Superior temporal gyrus (tissue), 1 donor: Measurements from ENCODE around the gene CCNF.

Source experiments
- DNase-seq: peaks from one replicate; pipeline ENCODE4 v3.0.0-alpha.2; 2016; ENCODE audit errors: extremely low spot score

CCNF gene

DNA sequence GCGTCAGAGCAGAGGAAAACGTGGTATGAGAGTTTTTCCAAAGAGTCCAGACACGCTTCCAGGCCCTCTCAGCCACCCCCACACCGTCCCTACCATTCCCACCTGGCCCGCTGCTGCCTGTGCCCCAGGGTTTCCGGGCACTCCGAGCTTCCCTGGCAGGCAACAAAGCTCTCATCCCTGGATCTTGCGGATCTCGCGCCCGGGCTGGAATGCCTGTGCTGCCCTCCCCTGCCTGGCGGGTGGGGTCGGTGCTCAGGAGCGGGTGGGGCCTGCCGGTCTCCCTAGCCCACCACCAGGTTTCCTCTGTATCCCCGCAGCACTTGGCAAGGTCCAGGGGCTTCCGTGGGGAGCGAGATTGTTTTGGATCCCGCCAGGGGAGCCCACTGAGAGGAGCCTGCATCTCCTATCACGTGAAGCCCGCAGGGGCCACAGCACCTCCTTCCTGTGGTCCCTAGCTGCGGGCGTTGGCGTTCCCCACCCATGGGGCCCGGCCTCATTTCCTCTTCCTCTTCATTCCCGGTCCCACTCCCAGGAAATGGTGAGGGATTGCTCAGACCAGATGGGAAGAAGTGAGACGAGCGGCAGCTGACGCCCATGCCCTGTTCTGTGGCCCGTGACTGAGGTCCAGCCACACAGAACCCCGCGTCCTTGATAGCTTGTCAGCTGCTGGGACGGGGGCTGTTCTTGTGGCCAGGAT, 56.7 kb downstream of the CCNF start:
- DNase-seq: no peak

DNA sequence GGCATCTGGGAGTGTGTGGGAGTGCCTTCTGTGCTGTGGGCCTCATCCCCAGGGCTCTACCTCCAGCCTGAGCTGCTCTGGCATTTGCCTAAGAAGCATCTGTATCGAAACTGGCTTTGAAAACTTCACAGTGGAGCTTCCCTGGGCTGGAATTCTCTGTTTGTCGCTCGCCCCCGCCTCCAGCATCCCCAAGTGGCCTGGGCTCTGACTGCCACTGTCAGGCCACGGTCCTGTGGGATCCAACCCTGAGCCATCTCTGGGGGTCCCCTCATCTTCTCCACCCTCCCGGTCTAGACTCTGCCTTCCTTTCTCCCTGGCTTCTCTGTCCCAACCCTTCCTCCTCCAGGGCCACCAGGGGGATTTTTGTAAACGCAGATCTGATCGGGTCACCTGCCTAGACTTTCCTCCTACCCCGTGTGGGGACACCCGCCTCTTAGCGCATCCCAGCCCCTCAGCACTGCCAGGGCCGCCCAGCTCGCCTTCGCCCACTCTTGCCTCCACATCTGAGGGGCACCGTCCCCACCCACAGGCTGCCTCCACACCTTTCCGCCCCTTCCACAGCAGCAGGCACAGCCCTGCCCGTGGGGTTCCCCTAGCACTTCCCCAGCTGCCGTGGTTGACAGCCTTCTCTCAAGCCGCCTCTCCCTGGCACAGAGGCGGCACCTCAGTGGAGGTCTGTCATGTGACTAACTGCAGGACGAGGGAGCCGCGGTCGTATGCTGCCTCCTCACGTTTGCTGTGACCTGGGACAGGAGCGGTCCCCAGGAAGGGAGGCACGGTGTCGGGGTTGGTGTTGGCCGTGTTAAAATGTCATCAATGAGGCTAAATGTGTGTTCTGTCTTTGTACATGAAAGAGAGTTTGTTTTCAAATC, 57.6 kb downstream of the CCNF start:
- DNase-seq: peak; percentile 58

DNA sequence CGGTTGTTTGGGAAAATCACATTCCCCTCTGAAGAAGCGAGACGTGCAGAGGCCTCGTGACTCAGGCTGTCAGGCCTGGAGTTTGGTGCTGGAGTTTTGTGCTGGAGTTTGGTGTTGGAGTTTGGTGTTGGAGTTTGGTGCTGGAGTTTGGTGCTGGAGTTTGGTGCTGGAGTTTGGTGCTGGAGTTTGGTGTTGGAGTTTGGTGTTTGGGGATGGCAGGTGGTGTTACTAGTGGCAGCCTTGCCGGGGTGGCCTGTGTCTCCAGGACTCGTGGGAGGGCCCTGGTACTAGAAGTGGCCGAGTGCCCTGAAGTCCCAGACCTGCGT, 58.2 kb downstream of the CCNF start:
- no peak for DNase-seq

DNA sequence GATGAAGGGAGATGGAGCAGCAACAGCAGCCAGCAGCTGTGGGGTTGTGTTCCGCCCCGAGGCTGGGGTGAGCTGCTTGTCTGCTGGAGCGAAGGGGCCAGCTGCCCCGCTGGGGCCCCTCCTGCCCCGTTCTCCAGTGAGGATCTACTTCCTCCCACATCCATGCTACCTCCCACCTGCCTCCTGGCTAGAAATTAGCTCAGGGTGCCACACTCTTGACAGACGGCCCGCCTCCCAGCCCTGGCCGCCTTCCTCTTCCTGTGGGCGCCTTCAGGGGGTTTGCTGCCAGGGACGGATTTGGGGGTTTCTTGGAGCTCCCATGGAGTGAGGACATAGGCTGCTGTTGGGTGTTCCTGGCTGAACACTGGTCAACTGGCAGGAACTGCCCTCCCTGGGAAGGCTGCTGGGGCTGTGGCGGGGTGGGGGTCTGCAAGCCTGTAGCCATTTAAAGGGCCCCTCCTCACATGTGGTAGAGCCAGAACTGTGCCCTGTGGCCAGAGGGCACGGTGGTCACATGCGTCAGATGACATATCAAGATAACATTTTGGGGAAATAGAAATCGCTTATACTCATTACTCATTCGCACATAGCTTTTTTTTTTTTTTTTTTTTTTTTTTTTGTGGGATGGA, 58.8 kb downstream of the CCNF start:
- no peak for DNase-seq

DNA sequence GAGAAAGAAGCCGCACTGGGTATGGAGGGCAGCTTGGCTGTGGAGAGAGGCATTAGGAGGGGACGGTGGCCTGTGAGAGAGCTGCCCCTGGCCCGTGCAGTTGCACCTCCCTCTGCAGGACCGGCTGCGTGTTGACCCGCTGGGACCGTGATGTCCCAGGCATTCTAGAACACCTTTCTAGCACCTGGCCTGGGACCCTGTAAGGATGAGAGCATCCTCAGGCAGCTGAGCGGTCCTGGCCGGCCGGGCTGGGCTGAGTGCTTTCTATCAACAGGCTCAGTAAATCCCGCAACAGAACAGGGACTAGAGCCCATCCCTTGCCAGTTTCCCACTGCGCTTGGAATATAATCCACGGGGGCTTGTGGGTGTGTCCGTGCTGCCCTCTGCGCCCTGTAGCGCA, 60.3 kb downstream of the CCNF start:
- peak; percentile 5 for DNase-seq

DNA sequence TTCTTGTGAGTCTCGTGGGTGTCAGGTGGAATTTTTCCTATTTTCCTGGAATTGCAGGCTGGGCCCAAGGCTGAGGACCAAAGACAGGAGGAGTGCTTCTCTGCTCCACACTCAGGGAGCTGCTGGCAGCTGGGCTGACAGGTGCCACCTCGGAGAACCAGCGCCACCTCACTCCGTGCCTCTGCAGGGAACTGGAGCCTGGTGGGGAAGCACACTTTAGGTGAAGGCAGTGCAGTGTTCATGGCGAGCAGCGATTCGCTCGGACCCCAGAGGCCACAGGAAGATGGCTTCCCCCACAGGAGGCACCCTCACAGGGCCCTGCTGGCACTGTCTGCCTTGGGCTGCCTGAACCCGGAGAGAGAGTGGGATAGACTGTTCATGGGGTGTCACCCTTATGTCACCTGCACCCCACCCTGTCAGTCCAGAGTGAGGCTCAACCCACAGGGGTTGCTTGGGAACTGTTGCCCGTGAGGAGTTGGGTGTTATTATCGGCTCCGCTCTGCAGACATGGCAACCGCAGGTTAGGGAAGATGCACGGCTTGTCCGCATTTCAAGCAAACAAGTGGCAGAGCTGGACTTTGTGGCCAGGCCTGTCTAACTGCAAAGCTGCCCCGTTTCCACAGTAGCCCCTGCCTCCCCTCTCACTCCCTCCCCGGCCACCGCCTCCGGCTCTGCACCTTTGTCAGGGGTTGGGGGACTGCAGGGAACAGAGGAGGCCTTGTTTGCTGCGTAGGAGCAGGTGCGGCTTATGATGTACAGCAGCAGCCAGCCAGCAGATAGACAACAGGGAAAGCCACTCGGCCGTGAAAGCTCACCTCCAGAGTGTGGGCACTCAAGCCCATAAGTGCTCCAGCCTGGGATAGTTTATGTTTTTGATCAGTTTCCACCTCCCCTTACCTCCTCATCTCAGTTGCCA, 61.2 kb downstream of the CCNF start:
- DNase-seq: no peak

DNA sequence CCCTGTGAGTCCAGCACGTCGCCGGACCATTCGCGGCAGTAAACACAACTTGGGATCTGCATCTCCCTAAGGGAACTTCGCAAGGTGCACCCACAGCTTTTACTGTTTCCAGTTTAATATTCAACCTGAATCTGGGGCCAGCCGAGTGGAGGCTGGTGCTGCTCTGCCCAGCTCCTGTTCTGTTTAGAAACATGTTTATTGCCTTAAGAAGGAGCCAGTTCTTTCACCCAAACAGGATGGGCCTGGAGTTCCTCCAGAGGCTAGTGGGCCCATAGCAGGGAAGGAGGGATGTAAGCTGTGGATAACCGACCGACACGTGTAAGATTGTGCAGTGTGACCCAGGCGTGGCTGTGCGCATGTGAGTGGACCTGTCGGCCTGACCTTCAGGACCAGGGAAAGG, 63.0 kb downstream of the CCNF start:
- no peak for DNase-seq

DNA sequence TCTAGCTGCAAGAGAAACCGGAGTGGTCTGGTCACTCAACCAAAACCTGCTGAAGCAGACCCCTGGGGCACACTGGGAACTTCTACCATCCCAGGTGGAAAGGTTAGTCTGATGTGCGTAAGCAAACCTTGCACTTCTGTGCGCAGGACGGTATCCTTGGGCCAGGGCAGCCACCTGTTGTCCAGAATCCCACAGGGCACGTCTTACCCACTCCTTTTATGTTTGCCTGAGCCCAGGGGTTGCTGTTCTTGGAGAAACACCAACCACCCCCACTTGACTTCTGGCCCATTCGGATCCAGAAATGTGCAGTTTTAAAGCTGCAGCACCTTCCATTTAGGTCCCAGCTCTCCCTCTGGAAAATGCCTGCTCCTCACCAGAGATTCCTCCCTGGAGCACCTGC, 64.4 kb downstream of the CCNF start:
- no peak for DNase-seq

DNA sequence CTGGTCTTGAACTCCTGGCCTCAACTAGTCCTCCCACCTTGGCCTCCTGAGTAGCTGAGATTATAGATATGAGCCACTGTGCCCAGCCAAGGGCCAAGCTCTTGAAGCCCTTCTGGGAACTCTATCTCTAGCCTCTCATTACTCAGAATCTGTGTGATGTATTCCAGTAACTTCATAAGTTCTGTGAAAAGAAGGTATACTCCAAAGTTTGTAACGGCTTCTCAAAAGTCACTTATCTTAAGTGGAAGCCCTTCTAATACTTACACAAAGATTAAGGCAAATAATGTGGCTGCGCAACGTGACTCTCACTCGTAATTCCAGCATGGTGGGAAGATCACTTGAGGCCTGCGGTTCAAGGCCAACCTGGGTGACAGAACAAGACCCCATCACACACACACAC, 65.4 kb downstream of the CCNF start:
- DNase-seq: no peak

DNA sequence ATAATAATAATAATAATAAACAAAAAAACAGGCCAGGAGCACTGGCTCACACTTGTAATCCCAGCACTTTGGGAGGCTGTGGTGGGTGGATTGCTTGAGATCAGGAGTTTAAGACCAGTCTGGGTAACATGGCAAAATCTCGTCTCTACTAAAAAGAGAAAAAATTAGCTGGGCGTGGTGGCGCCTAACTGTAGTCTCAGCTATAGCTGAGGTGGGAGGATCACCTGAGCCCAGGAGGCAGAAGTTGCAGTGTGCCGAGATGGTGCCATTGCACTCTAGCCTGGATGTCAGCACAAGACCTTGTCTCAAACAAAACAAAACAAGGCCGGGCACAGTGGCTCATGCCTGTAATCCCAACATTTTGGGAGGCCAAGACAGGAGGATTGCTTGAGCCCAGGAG, 65.8 kb downstream of the CCNF start:
- no peak for DNase-seq

DNA sequence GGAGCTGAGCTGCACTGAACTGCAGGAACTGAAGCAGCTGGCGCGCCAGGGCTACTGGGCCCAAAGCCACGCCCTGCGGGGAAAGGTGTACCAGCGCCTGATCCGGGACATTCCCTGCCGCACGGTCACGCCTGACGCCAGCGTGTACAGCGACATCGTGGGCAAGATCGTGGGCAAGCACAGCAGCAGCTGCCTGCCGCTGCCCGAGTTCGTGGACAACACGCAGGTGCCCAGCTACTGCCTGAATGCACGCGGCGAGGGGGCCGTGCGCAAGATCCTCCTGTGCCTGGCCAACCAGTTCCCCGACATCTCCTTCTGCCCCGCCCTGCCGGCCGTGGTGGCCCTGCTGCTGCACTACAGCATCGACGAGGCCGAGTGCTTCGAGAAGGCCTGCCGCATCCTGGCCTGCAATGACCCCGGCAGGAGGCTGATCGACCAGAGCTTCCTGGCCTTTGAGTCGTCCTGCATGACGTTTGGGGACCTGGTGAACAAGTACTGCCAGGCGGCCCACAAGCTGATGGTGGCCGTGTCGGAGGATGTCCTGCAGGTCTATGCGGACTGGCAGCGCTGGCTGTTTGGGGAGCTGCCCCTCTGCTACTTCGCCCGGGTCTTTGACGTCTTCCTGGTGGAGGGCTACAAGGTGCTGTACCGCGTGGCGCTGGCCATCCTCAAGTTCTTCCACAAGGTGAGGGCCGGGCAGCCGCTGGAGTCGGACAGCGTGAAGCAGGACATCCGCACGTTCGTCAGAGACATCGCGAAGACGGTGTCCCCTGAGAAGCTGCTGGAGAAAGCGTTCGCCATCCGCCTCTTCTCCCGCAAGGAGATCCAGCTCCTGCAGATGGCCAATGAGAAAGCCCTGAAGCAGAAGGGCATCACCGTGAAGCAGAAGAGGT, 67.2 kb downstream of the CCNF start:
- no peak for DNase-seq

DNA sequence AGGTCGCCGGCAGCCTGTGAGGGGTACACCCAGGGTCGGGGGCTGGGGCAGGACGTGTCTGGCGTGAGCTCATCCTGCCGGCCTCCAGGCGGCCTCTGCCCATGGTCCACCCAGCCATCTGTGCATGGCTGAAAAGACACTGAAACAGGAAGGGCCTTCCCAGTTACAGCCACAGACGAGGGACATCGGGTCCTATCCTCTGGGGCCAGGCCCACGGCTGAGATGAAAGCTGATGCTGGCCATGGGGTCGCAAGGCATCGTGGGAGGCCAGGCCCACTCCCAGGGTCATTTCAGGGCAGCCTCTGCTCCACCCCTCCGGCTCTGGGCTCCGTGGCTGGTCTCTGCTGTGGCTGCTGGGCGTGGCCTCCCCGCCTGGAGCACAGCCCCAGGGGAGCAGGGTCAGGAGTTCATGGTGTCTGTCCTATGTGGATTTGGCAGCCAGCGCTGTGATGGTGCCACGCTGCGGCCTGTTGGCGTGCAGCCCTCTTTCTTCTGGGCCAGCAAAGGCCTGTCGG, 67.9 kb downstream of the CCNF start:
- no peak for DNase-seq

DNA sequence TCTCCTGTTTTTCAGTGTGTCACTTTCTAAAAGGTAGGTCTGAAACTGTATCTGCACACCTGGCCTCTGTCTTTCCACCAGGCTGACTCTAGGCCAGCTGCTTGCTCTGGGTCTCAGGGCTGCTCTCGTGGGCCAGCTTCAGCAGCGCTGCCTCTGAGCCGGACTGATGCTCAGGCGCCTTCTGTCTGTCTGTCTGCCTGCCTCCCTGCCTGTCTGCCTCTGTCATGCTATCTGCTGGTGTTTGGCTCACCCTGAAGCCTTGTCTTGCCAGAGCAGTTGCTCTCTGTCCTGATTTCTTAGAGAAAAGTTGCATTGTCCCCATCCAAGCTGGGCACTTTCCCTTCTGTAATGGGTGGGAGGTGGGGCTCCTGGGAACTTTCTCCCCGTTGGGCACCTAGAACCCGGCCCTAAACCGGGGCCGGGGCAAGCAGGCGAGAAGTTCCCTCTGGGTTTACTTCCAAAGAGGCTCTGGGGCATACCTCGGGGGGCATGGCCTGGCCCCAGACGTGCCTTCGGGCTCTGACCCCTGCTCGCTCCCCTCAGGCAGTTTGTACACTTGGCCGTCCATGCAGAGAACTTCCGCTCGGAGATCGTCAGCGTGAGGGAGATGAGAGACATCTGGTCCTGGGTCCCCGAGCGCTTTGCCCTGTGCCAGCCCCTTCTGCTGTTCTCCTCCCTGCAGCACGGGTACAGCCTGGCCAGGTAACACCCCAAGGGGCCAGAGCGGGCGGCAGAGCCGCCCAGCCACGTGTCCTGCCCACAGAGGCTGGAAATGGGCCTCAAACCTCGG, 68.6 kb downstream of the CCNF start:
- DNase-seq: no peak

DNA sequence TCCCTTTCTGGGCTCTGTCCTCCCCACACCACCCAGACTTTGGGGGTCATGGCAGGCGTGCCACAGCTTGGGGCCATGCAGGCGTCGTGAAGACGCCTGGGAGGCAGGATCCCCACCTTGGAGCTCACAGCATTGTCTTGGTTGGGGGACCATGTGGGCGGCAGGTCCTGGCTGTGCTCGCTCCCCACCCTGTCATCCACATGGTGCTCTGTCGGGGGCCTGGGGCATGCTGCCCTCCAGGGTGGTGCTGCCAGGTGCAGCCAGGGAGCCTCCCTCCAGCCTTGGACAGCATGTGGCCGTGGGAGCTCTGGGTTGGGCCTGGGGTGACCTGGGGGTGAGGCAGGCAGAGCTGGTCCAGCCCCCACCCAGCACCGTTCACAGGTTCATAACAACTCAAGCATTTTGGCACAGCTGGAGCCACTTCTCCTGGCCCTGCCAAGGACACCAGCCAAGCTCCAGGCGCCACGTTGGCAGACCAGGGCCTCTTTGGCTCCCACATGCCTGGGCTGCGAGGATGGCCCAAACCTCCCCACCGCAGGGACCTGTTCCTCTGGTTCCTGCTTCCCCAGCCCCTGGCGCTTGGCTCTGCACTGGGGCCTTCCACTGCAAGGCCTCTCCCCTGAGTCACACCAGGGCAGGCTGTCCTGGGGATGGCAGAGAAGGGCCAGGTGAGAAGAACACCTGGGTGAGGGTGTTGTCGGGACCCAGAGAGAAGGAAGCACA, 69.4 kb downstream of the CCNF start:
- no peak for DNase-seq

DNA sequence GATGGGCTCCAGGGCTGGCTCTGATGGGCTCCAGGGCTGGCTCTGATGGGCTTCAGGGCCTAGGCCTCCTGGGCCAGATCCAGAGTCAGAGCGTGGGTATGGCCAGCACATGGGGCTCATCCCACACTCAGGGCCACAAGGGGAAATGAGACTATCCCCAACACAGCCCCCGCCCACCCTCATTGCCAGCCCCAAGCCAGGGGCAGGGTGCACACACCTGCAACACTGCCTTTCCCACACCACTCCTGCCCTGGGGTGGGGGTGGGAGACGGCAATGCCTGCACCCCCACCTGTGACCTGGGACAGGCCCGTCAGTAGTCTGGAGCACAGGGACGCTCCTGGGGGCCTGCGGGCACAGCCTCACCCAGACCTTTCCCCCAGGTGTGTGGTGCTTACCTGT, 70.2 kb downstream of the CCNF start:
- DNase-seq: no peak

DNA sequence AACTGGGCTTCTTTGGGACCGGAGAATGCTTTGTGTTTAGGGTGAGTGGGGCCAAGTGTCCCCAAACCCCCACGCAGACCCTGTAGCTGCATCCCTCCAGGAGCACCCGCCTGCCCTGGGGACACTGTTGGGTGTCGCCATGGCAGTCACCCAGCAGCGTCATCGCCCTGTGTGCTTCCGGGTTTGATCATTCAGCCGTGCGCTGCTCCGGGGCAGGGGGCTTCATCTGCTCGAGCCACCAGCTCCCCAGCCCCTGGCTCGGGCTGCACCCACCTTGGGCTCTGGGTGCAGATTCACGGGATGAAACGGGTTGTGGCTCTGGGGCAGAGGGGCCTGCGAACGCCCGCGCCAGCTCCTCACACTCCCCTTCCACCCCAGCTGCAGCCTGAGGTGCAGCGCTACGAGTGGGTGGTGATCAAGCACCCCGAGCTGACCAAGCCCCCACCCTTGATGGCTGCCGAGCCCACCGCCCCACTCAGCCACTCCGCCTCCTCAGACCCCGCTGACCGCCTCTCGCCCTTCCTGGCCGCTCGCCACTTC, 70.7 kb downstream of the CCNF start:
- DNase-seq: no peak

DNA sequence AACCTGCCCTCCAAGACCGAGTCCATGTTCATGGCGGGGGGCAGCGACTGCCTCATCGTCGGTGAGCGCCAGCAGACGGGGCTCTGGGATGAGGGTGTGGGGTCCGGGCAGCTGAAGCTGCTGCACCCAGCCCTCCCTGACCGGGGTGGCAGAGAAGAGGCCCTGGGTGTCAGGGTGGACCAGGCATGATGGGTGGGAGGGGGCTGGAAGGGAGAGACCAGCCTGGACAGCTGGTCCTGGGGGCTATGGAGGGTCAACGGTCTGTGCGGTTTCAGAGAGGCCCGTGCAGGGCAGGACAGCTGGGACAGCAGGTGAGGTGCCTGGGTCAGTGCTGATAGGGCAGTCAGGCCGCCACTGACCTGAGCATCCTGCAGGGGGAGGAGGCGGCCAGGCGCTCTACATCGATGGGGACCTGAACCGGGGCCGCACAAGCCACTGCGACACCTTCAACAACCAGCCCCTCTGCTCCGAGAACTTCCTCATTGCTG, 71.2 kb downstream of the CCNF start:
- DNase-seq: no peak

DNA sequence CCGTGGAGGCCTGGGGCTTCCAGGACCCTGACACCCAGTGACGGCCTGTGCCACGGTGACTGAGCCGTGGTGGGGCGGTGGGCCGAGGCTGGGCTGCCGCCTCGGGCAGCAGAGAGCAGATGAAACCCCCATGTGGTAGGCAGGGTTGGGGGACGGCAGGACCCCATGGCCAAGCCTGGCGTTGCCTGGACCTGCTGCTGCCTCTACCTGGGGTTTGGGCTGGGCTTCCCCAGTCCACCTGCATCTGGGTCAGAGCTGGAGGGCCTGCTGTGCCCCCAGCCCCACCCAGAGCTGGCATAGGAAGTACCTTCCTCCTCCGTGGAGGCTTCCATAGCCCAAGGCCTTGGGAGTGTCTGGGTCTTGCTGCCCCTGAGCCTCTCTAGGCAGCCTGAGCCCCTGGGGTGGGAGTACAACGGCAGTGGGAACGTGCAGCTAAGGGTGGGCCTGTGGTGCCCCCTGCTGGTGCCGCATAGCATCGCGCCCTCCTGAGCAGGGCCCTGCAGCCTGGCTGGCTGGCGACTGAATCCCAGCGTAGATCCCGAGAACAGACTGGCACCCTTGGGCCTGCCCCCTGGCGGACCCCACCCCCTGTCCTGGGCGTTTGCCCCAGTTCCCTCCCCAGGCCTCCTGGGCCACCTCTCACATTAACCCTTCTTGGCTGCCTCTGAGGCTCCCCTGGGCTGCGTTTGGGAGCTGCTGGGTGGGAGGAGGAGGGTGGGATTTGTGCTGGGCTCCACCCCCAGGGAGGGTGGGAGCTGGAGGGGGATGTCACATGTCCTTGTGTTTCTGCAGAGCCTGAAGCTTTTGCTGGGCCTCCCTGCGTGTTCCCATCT, 71.9 kb downstream of the CCNF start:
- DNase-seq: peak; percentile 89
